Mesenchymal stem cell (in vitro differentiated cells and primary cell): Measurements from ENCODE around the gene RFX6.

Source experiments
- DNase-seq: peaks from one replicate; pipeline ENCODE4 v3.0.0-alpha.2; 2013
- H2AFZ ChIP-seq: one replicate; pipeline ENCODE4 v1.6.1; 2013; ENCODE audit warnings: low read depth, mild to moderate bottlenecking, control low read depth, inconsistent platforms, low read length, moderate library complexity
- H2AK5ac ChIP-seq: 2 replicates; pipeline ENCODE4 v1.6.1; 2013; ENCODE audit warnings: low read length, moderate library complexity, mild to moderate bottlenecking, inconsistent platforms; ENCODE audit not compliant: severe bottlenecking
- H2BK120ac ChIP-seq: one replicate; pipeline ENCODE4 v1.6.1; 2013; ENCODE audit warnings: low read depth, mild to moderate bottlenecking, inconsistent platforms, low read length, moderate library complexity
- H2BK12ac ChIP-seq, 2 experiments: one replicate each; pipeline ENCODE4 v1.6.1; 2013; ENCODE audit warnings: inconsistent platforms in 2 of 2, low read length in 2 of 2, mild to moderate bottlenecking in 2 of 2, moderate library complexity in 2 of 2, control low read depth in 1 of 2
- H2BK15ac ChIP-seq: one replicate; pipeline ENCODE4 v1.6.1; 2013; ENCODE audit warnings: mild to moderate bottlenecking, low read depth, inconsistent platforms; ENCODE audit not compliant: poor library complexity, severe bottlenecking
- H2BK5ac ChIP-seq: 2 replicates; pipeline ENCODE4 v1.6.1; 2013; ENCODE audit warnings: low read depth, mild to moderate bottlenecking, low read length, control low read depth, inconsistent platforms; ENCODE audit not compliant: poor library complexity, severe bottlenecking
- H3K14ac ChIP-seq, 2 experiments: one replicate each; pipeline ENCODE4 v1.6.1; 2013; ENCODE audit warnings: inconsistent platforms in 2 of 2, low read length in 2 of 2, control low read depth in 1 of 2, mild to moderate bottlenecking in 1 of 2, moderate library complexity in 1 of 2
- H3K18ac ChIP-seq, 2 experiments: one replicate each; pipeline ENCODE4 v1.6.1; 2013; ENCODE audit warnings: inconsistent platforms in 2 of 2, low read length in 2 of 2, control low read depth in 1 of 2, low read depth in 1 of 2, mild to moderate bottlenecking in 1 of 2
- H3K23ac ChIP-seq, 2 experiments: one replicate each; pipeline ENCODE4 v1.6.1; 2013; ENCODE audit warnings: inconsistent platforms in 2 of 2, low read length in 2 of 2, mild to moderate bottlenecking in 2 of 2, moderate library complexity in 2 of 2, control low read depth in 1 of 2
- H3K27ac ChIP-seq: 2 replicates; pipeline ENCODE4 v1.5.1; 2013; ENCODE audit warnings: mild to moderate bottlenecking, moderate library complexity, low read length, control low read depth, inconsistent platforms; ENCODE audit not compliant: poor library complexity, severe bottlenecking
- H3K27me3 ChIP-seq, 2 experiments: 2 replicates each; pipeline versions ENCODE4 v1.6.1 to v1.7.0; 2013; ENCODE audit warnings: low read length in 2 of 2, mild to moderate bottlenecking in 2 of 2, moderate library complexity in 2 of 2, control low read depth in 1 of 2, inconsistent platforms in 1 of 2; ENCODE audit not compliant: control insufficient read depth in 1 of 2, insufficient read depth in 1 of 2
- H3K36me3 ChIP-seq, 2 experiments: 2 replicates each; pipeline versions ENCODE4 v1.6.1 to v1.7.0; 2013; ENCODE audit warnings: low read length in 2 of 2, control low read depth in 1 of 2, inconsistent platforms in 1 of 2, low read depth in 1 of 2, mild to moderate bottlenecking in 1 of 2; ENCODE audit not compliant: insufficient read depth in 2 of 2, control insufficient read depth in 1 of 2
- H3K4ac ChIP-seq, 2 experiments: one replicate each; pipeline ENCODE4 v1.6.1; 2013; ENCODE audit warnings: inconsistent platforms in 2 of 2, low read length in 2 of 2, mild to moderate bottlenecking in 2 of 2, moderate library complexity in 2 of 2, control low read depth in 1 of 2, low read depth in 1 of 2
- H3K4me1 ChIP-seq: 2 replicates; pipeline ENCODE4 v1.6.1; 2013; ENCODE audit warnings: low read depth, low read length, control low read depth; ENCODE audit not compliant: control insufficient read depth, insufficient read depth
- H3K4me2 ChIP-seq: 2 replicates; pipeline ENCODE4 v1.6.1; 2013; ENCODE audit warnings: low read length, mild to moderate bottlenecking, inconsistent platforms; ENCODE audit not compliant: poor library complexity, severe bottlenecking
- H3K4me3 ChIP-seq, 2 experiments: 2 replicates each; pipeline versions ENCODE4 v1.5.1 to v1.7.0; 2013; ENCODE audit warnings: low read length in 2 of 2, mild to moderate bottlenecking in 2 of 2, control low read depth in 1 of 2, low read depth in 1 of 2; ENCODE audit not compliant: insufficient read depth in 1 of 2
- H3K79me1 ChIP-seq: replicated peaks from 2 replicates; pipeline ENCODE4 v1.6.1; 2013; ENCODE audit warnings: mild to moderate bottlenecking, control low read depth, low read length, inconsistent platforms; ENCODE audit not compliant: poor library complexity, severe bottlenecking
- H3K9ac ChIP-seq: 2 replicates; pipeline ENCODE4 v1.7.0; 2013; ENCODE audit warnings: mild to moderate bottlenecking, low read length, moderate library complexity
- H3K9me3 ChIP-seq: 2 replicates; pipeline ENCODE4 v1.7.0; 2013; ENCODE audit warnings: mild to moderate bottlenecking, low read length; ENCODE audit not compliant: control insufficient read depth
- H4K8ac ChIP-seq: one replicate; pipeline ENCODE4 v1.6.1; 2013; ENCODE audit warnings: inconsistent platforms, mild to moderate bottlenecking, low read length, moderate library complexity
- H4K91ac ChIP-seq: one replicate; pipeline ENCODE4 v1.6.1; 2013; ENCODE audit warnings: mild to moderate bottlenecking, low read length, inconsistent platforms
- WGBS: methylation state at CpG from one replicate; pipeline ENCODE4 v1.1.7; 2013; ENCODE audit warnings: mixed read lengths; 5-methylcytosine and 5-hydroxymethylcytosine counted together

RFX6 gene

GRCh38 chr6:116888732-116889360 lies 11.8 kb downstream of the RFX6 start:
- Histone ChIP-seq H3K36me3 (no peaks in the 10 kb centered on the region), H3K4me1 (no peaks in the 10 kb centered on the region), H4K91ac (no peak overlapping the region), H3K14ac (no peak overlapping the region), H2BK5ac (no peak overlapping the region), H2BK120ac (no peak overlapping the region), H2BK12ac (no peak overlapping the region), H3K27ac (no peak overlapping the region), H3K4me2 (no peak overlapping the region), H3K18ac (no peak overlapping the region), H4K8ac (no peak overlapping the region), H2AFZ (no peak overlapping the region), H3K79me1 (no peaks in the 10 kb centered on the region), H3K27me3 (no peaks in the 10 kb centered on the region), H3K4me3 (no peak overlapping the region), H3K4ac (no peak overlapping the region), H3K9ac (no peak overlapping the region), H3K23ac (no peak overlapping the region), H2BK15ac (no peak overlapping the region), H3K9me3 (no peaks in the 10 kb centered on the region), H2AK5ac (no peak overlapping the region)
- no peak for DNase-seq
- WGBS: 84% methylated on average over 1 of the region's 2 CpGs

GRCh38 chr6:116894669-116895068 lies 17.6 kb downstream of the RFX6 start:
- H2BK5ac ChIP-seq: no peak overlapping the region
- no peak overlapping the region for H2AFZ ChIP-seq
- H4K8ac ChIP-seq: no peak overlapping the region
- no peak overlapping the region for H2BK15ac ChIP-seq
- no peak overlapping the region for H3K9ac ChIP-seq
- no peaks in the 10 kb centered on the region for H3K79me1 ChIP-seq
- no peaks in the 10 kb centered on the region for H3K36me3 ChIP-seq
- H3K9me3 ChIP-seq: no peaks in the 10 kb centered on the region
- no peaks in the 10 kb centered on the region for H3K4me1 ChIP-seq
- no peak overlapping the region for H3K14ac ChIP-seq
- H4K91ac ChIP-seq: no peak overlapping the region
- H2BK12ac ChIP-seq: no peak overlapping the region
- H3K27ac ChIP-seq: no peak overlapping the region
- H2BK120ac ChIP-seq: no peak overlapping the region
- no peak overlapping the region for H3K4ac ChIP-seq
- no peaks in the 10 kb centered on the region for H3K27me3 ChIP-seq
- DNase-seq: no peak
- H3K18ac ChIP-seq: no peak overlapping the region
- H3K4me3 ChIP-seq: no peak overlapping the region
- no CpG with 5 or more reads among the region's 1 CpG for WGBS
- H2AK5ac ChIP-seq: no peak overlapping the region
- no peak overlapping the region for H3K23ac ChIP-seq
- H3K4me2 ChIP-seq: no peak overlapping the region

GRCh38 chr6:116895935-116896334 lies 18.9 kb downstream of the RFX6 start:
- H2BK5ac ChIP-seq: no peak overlapping the region
- H3K4me1 ChIP-seq: no peaks in the 10 kb centered on the region
- H3K9ac ChIP-seq: no peak overlapping the region
- no peak overlapping the region for H2AFZ ChIP-seq
- WGBS: 71% methylated on average over 1 of the region's 2 CpGs
- H3K18ac ChIP-seq: no peak overlapping the region
- no peak overlapping the region for H3K23ac ChIP-seq
- H3K4ac ChIP-seq: no peak overlapping the region
- no peak overlapping the region for H2AK5ac ChIP-seq
- no peaks in the 10 kb centered on the region for H3K79me1 ChIP-seq
- no peak overlapping the region for H4K91ac ChIP-seq
- no peak overlapping the region for H3K27ac ChIP-seq
- no peak overlapping the region for H3K4me3 ChIP-seq
- no peaks in the 10 kb centered on the region for H3K27me3 ChIP-seq
- no peaks in the 10 kb centered on the region for H3K36me3 ChIP-seq
- no peaks in the 10 kb centered on the region for H3K9me3 ChIP-seq
- no peak overlapping the region for H3K14ac ChIP-seq
- H3K4me2 ChIP-seq: no peak overlapping the region
- no peak overlapping the region for H2BK12ac ChIP-seq
- no peak for DNase-seq
- no peak overlapping the region for H4K8ac ChIP-seq
- no peak overlapping the region for H2BK120ac ChIP-seq
- H2BK15ac ChIP-seq: no peak overlapping the region

- H2AFZ ChIP-seq: no peak overlapping the region
- no peaks in the 10 kb centered on the region for H3K4me1 ChIP-seq
- H3K79me1 ChIP-seq: no peaks in the 10 kb centered on the region
- DNase-seq: no peak
- no peak overlapping the region for H2BK5ac ChIP-seq
- peaks cover 24% of the 10 kb centered on the region for H3K9me3 ChIP-seq
- H3K4ac ChIP-seq: no peak overlapping the region
- H2BK15ac ChIP-seq: no peak overlapping the region
- no peak overlapping the region for H4K8ac ChIP-seq
- no peaks in the 10 kb centered on the region for H3K27me3 ChIP-seq
- no peak overlapping the region for H3K14ac ChIP-seq
- H3K36me3 ChIP-seq: no peaks in the 10 kb centered on the region
- WGBS: 80% methylated on average over 2 of the region's 3 CpGs
- no peak overlapping the region for H3K27ac ChIP-seq
- H2AK5ac ChIP-seq: no peak overlapping the region
- no peak overlapping the region for H3K4me2 ChIP-seq
- H3K23ac ChIP-seq: no peak overlapping the region
- no peak overlapping the region for H3K18ac ChIP-seq
- no peak overlapping the region for H3K9ac ChIP-seq
- no peak overlapping the region for H4K91ac ChIP-seq
- no peak overlapping the region for H3K4me3 ChIP-seq
- H2BK120ac ChIP-seq: no peak overlapping the region
- H2BK12ac ChIP-seq: no peak overlapping the region
Observed at GRCh38 chr6:116902634-116903033, 25.6 kb downstream of the RFX6 start.
